ENCODE measurements around the gene BOK. TPM values are rescaled to one million over a fixed set of nuclear protein-coding genes. Genes with fewer than 3 reads are reported as not detected.

BOK gene
- polyA plus RNA-seq, 3 donors = 0.05 TPM; not detected in 2

GRCh38 chr2:241573741-241574140, 15.2 kb downstream of the BOK start:
- Histone ChIP-seq H3K4me2 (replicated peaks; ENCODE audit: extremely low read depth, low read length, poor library complexity, severe bottlenecking) (no peak overlapping the region), H3K4me3 (replicated peaks in 1 of 3; ENCODE audit: low read depth in 2 of 3, low read length in 3 of 3) (no peak overlapping the region), H3K36me3 (replicated peaks in 1 of 2; ENCODE audit: control insufficient read depth in 1 of 2, insufficient read depth in 2 of 2, low read length in 2 of 2) (no peaks in the 10 kb centered on the region), H2AFZ (ENCODE audit: insufficient read depth, low read depth, low read length, poor library complexity, severe bottlenecking) (no peak overlapping the region), H3K27ac (ENCODE audit: low read depth in 1 of 2, low read length in 2 of 2) (no peak overlapping the region), H3K9me3 (replicated peaks in 1 of 2; ENCODE audit: control insufficient read depth in 1 of 2, insufficient read depth in 1 of 2, low read length in 2 of 2) (no peaks in the 10 kb centered on the region), H3K4me1 (ENCODE audit: control insufficient read depth in 1 of 2, insufficient read depth in 2 of 2, low read length in 2 of 2) (no peaks in the 10 kb centered on the region), H3K79me2 (ENCODE audit: insufficient read depth, low read length) (no peaks in the 10 kb centered on the region), H4K20me1 (ENCODE audit: insufficient read depth, low read length) (no peaks in the 10 kb centered on the region), H3K27me3 (ENCODE audit: control insufficient read depth in 2 of 2, insufficient read depth in 2 of 2, low read length in 2 of 2) (no peaks in the 10 kb centered on the region), H3K9ac (ENCODE audit: insufficient read depth, low read length, poor library complexity, severe bottlenecking) (no peak overlapping the region)
- Mint-ChIP-seq H3K27ac (no peak overlapping the region), H3K4me3 (no peak overlapping the region), H3K9me3 (peaks cover 0 to 3% (median 2%) of the 10 kb centered on the region in 7 donors), H3K36me3 (peaks cover 0 to 2% of the 10 kb centered on the region in 2 donors), H3K27me3 (ENCODE audit: low read depth in 3 of 3) (peaks cover 0 to 4% (median 0%) of the 10 kb centered on the region in 3 donors), H3K4me1 (no peaks in the 10 kb centered on the region)
- WGBS (ENCODE audit: insufficient coverage) = 89% methylated on average over 5 of the region's 12 CpGs
- intact Hi-C loops (cut with micrococcal nuclease) = no loop called here
- no peak for TF ChIP-seq CTCF (IDR thresholded peaks at IDR 0.05)
- DNase-seq = no peak

GRCh38 chr2:241574911-241575623, 16.5 kb downstream of the BOK start:
- Histone ChIP-seq H3K4me2 (replicated peaks; ENCODE audit: extremely low read depth, low read length, poor library complexity, severe bottlenecking) (no peak overlapping the region), H3K27ac (ENCODE audit: low read depth in 1 of 2, low read length in 2 of 2) (no peak overlapping the region), H4K20me1 (ENCODE audit: insufficient read depth, low read length) (no peaks in the 10 kb centered on the region), H3K9ac (ENCODE audit: insufficient read depth, low read length, poor library complexity, severe bottlenecking) (no peak overlapping the region), H2AFZ (ENCODE audit: insufficient read depth, low read depth, low read length, poor library complexity, severe bottlenecking) (no peak overlapping the region), H3K79me2 (ENCODE audit: insufficient read depth, low read length) (no peaks in the 10 kb centered on the region), H3K4me1 (ENCODE audit: control insufficient read depth in 1 of 2, insufficient read depth in 2 of 2, low read length in 2 of 2) (no peaks in the 10 kb centered on the region), H3K4me3 (replicated peaks in 1 of 3; ENCODE audit: low read depth in 2 of 3, low read length in 3 of 3) (no peak overlapping the region), H3K36me3 (replicated peaks in 1 of 2; ENCODE audit: control insufficient read depth in 1 of 2, insufficient read depth in 2 of 2, low read length in 2 of 2) (no peaks in the 10 kb centered on the region), H3K27me3 (ENCODE audit: control insufficient read depth in 2 of 2, insufficient read depth in 2 of 2, low read length in 2 of 2) (no peaks in the 10 kb centered on the region), H3K9me3 (replicated peaks in 1 of 2; ENCODE audit: control insufficient read depth in 1 of 2, insufficient read depth in 1 of 2, low read length in 2 of 2) (peaks cover 0 to 8% of the 10 kb centered on the region in 2 donors)
- no peak overlapping the region for H3K4me3 Mint-ChIP-seq
- TF ChIP-seq CTCF (IDR thresholded peaks at IDR 0.05) = no peak
- H3K36me3 Mint-ChIP-seq = peaks cover under 1 to 6% of the 10 kb centered on the region in 2 donors
- WGBS (ENCODE audit: insufficient coverage) = 92% methylated on average over 3 of the region's 7 CpGs
- peaks cover 0 to 4% (median 0%) of the 10 kb centered on the region in 3 donors for H3K27me3 Mint-ChIP-seq (ENCODE audit: low read depth in 3 of 3)
- no peak for DNase-seq
- peaks cover under 1 to 4% (median 2%) of the 10 kb centered on the region in 7 donors for H3K9me3 Mint-ChIP-seq
- peak overlapping the region in 3 of 7 donors; percentile 25 to 40 (median 40) for H3K27ac Mint-ChIP-seq
- intact Hi-C loops (cut with micrococcal nuclease) = no loop called here
- H3K4me1 Mint-ChIP-seq = no peaks in the 10 kb centered on the region
